Transverse colon (tissue), 4 donors: ENCODE measurements around the gene KRT13.

Source experiments
- CTCF ChIP-seq, 5 experiments: fragments of 200-600 bp in 3 of 5; fragments of 450-650 bp in 2 of 5; sonication (generic) in 3 of 5; IDR thresholded peaks; 1 replicate in 2 of 5; 2 replicates in 3 of 5; pipeline ENCODE4 v1.5.1; 2016 to 2017; ENCODE audit warnings: antibody characterized with exemption in 5 of 5, inconsistent platforms in 3 of 5, mild to moderate bottlenecking in 2 of 5, moderate library complexity in 1 of 5
- EP300 ChIP-seq: sonication (generic); formaldehyde crosslinking; IDR thresholded peaks from one replicate; pipeline ENCODE4 v1.6.1; 2017; ENCODE audit warnings: antibody characterized with exemption, low read depth
- POLR2A ChIP-seq: fragments of 450-650 bp; IDR thresholded peaks from one replicate; pipeline ENCODE4 v1.6.1; 2016; ENCODE audit warnings: antibody characterized with exemption, mild to moderate bottlenecking, moderate library complexity
- POLR2AphosphoS5 ChIP-seq, 3 donors: sonication (generic); formaldehyde crosslinking; IDR thresholded peaks; one replicate each; pipeline ENCODE4 v1.6.1; 2016; ENCODE audit warnings: antibody characterized with exemption in 3 of 3

GRCh38 chr17:41480136-41480535 lies 25.3 kb downstream of the KRT13 start:
- TF ChIP-seq POLR2AphosphoS5 (IDR thresholded peaks at IDR 0.05): no peak
- TF ChIP-seq CTCF (IDR thresholded peaks at IDR 0.05): no peak
- TF ChIP-seq EP300: no peak
- no peak for TF ChIP-seq POLR2A
